Skin epidermis (tissue), 12 donors: ENCODE results near the gene SERPINF2.
"Not testable (repeated sequence)": the region's sequence is repeated elsewhere in the genome, so short reads cannot be mapped to it uniquely, and the experiment has no call there.

Experiments used
- H3K27ac ChIP-seq, 21 experiments: fragments of 200-600 bp; sonication (generic) in 11 of 21; one replicate each; pipeline ENCODE4 v1.5.0; 2020; ENCODE audit warnings: mild to moderate bottlenecking in 3 of 21, inconsistent platforms in 2 of 21, moderate library complexity in 2 of 21
- H3K4me3 ChIP-seq, 7 experiments: fragments of 200-600 bp; sonication (generic) in 2 of 7; one replicate each; pipeline ENCODE4 v1.5.0; 2020; ENCODE audit warnings: inconsistent platforms in 2 of 7, mild to moderate bottlenecking in 2 of 7, moderate library complexity in 1 of 7

The SERPINF2 gene

DNA sequence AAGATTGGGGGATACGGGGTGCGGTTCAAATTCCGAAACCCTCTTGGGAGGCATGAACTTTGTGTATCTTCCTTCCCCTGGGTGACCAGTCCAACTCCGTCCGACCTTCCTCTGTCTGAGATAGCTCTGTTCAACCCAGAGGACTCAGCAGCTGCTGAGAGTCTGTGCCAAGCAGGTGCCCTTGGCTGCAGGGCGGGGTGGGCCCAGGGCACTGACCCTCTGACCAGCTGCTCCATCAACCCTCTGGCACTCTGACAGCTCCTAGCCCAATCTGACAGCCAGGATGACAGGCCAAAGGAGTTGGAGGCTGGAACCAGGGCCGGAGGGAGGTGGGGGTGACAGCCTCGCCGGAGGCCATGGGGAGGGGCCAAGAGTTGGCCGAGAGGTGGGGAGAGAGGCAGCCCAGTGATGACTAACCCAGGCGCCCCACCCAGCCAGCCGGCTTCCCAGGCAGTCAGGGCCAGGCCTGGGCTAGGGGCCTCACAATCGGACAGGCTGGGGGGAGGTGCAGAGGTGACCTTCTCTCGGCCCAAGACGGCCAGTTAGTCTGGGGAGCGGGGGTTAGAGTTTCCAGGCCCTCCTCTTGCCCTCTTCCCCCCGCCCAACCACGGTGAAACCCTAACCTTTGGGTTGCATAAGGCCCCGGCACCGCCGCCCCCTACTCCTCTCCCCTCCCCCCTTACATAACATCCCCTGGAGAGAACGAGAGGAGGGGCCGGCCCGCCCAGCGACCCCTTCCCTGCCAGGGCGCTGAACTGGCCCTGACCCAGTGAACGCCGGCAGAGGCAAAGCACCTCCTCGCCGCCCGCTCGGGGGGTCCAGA lies 27.5 kb upstream of the SERPINF2 start:
- H3K4me3 ChIP-seq = peak overlapping the region; percentile 75 to 100 (median 90)
- peak overlapping the region; percentile 90 to 100 (median 98) for H3K27ac ChIP-seq

DNA sequence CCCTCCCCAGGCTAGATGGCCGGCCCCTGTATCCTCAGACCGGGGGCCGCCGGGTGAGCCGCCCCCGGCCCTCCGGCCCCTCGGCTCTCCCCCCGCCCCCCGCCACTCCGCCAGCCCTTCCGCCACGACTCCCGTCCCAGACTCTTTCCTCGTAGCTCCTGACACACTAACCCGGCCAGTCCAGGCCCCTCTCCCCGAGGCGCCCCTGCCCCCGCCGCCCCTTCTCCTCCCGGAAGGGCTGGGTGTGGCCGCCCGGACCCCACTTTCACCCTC lies 26.9 kb upstream of the SERPINF2 start:
- Histone ChIP-seq H3K4me3 (peak overlapping the region; percentile 75 to 100 (median 90)), H3K27ac (peak overlapping the region; percentile 90 to 100 (median 98))

DNA sequence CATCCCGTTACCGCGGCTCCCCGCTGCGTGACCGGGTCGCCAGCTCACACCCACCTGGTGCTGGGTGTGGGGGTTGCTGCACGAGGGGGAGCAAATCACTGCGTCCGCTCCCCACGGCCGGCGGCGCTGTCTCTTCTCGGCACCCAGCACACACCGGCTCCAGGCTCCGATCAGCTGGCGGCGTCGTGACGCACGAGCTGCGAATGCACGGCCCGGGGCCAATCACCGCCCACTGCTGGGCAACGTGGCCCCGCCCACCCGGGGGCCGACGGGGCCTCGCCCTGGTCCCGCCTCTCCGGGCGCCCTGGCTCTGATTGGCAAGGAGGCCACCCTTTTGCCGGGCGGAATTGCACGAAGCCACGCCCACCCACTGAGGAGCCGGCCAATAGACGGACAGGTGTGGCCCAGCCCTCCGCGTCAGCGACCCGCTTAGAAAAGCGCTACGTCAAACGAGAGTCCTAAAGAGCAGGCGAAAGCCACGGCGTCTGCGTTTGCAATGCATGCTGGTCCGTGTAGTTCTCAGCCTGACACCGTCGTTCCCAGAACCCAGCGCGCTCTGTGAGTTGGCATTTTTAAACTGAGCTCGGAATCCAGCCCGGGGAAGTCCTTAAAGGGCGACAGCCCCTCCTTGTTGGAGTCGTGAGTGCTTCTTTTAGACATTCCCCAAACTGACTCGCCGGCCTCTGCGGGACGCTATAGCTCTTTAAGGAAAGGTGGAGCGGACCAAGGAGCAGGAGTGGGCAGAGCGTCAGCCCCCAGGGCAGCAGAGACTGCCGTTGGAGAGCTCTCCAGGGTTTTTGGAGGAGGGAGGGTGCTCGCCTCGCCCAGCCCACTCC lies 26.4 kb upstream of the SERPINF2 start:
- Histone ChIP-seq H3K27ac (peak overlapping the region; percentile 94 to 100 (median 98)), H3K4me3 (peak overlapping the region; percentile 75 to 100 (median 90))

DNA sequence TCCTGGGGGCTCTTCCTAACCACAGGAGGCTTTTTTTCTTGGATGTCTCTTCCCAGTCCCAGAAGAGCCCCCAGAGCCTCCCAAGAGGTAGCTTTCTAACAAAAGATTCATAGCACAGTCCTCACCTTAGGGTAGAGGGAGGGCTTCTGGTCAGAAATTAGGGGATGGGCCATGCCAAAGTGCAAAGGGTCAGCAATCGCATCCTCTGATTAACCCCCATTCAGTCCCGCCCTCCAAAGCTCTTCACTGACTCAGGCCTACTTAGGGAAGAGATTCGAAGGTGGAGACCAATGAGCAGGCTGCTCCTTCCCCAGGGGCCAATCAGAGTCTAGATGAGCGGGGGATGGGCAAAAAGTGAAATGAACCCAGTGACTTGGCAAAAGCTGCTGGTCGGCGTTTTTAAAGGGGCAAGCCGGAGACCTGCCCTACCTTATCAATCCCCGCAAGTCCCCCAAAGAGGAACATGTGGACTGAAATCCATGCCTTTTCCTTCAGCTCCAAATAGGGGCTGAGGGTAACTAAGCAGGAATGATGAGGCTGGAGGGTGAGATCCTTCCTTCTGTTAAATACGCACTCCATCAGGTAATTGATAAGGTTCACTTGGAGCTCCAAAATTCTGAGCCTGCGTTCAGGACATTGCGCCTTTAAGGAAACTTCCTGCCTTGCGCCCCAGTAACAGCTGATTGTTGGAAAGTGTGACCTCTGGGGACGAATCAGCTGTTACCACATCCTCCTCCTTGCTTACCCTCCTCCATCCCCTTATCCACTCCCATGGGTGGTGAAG lies 25.6 kb upstream of the SERPINF2 start:
- Histone ChIP-seq H3K4me3 (peak overlapping the region; percentile 47 to 100 (median 53)), H3K27ac (peak overlapping the region; percentile 67 to 100 (median 98))

DNA sequence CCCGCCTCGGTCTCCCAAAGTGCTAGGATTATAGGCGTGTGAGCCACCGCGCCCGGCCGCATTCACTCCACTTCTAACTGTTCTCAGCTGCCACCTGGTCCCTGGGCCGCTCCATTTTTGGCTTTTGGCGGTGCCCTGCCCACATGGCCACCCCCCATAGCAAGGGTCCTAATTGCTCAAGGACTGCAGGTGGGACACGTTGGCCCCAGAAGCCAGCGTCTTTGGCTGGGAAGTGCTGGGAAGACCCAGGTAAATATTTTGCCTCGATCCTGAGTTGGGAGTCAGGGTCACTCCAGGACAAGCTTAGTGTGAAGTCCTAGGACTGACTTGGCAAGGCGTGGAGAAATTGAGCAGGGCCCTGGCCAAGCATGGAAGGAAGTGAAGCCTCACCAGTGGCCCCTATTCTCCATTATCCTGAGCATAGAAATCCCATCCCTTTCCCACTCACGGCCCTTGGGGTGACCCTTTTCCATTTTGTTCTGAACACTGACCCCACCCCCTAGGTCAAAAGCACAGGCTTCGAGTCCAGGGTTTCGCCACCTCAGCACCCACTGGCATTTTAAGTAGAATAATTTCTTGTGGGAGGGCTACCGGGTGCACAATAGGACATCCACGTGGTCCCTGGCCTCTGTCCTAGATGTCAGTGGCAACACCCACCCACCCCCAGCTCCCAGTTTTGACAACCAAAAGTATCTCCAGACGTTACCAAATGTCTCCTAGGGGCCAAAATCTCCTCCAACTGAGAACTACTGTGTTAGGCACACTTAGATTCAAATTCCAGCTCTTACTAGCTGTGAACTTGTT lies 24.1 kb upstream of the SERPINF2 start:
- Histone ChIP-seq H3K27ac (peak overlapping the region in 18 of 21 experiments; percentile 91 to 100 (median 98)), H3K4me3 (no peak overlapping the region)

DNA sequence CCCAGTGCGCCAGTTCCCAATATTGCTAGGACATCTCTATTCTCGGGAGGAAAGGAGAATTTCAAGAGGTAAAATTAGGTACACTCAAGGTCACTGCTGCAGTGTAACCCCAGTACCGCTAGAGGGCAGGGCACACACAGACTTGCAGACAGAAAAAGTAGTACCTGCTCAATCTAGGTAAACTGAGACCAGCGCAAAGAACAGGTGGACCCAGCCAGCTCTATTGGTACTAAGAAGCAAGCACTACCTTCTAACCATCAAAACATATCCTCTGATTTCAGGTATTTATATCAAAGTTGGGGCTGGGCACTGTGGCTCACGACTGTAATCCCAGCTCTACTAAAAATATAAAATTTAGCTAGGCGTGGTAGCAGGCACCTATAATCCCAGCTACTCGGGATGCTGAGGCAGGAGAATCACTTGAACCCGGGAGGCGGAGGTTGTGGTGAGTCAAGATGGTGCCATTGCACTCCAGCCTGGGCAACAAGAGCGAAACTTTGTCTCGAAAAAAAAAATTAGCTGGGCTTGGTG lies 21.8 kb upstream of the SERPINF2 start:
- no peak overlapping the region for H3K4me3 ChIP-seq
- peak overlapping the region in 9 of 21 experiments; percentile 18 to 98 (median 87) for H3K27ac ChIP-seq

DNA sequence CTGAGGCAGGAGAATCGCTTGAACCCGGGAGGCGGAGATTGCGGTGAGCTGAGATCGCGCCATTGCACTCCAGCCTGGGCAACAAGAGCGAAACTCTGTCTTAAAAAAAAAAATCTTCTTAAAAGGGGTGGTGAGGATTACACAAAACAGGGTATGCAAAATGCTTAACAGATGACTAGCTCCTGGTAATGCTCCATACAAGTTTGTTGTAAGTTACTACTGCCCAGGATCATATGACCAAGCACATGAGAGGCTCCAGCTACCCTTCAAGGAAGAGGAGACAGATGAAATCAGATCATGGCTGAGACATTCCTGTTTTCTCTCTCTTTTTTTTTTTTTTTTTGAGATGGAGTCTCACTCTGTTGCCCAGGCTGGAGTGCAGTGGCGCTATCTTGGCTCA lies 20.6 kb upstream of the SERPINF2 start:
- H3K27ac ChIP-seq = peak overlapping the region in 19 of 21 experiments; percentile 13 to 98 (median 86)

DNA sequence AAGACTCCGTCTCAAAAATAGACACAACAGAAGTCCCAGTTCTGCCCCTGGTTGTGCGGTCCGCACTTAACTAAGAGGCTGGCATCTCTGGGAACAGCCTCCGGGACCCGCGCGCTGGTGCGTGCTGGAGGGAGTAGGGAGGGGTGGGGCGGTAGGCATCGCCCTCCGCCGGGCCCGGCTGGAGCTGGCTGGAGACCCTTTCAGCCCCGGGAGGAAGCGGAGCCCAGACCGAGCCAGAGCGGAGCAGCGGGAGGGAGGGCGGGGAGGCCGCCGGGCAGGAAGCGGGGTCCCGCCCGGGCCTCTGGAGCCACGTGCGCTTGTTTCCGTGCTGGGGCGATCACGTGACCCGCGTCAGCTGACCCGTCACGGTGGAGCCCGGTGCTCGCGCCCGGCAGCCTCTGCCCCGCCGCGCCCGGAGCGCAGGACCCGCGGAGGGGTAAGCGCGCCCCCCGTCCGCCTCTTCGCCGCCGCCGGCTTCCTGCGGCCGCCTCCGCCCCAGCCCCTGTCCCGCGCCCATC lies 18.3 kb upstream of the SERPINF2 start, which contains the start of gene WDR81:
TSS of gene WDR81 (plus strand) at position 354 of the 518 bp plus-strand sequence. CDS start 256 bp downstream, outside the sequence.
- Histone ChIP-seq H3K4me3 (peak within 1 kb of the TSS; percentile 48 to 94 (median 62)), H3K27ac (peak within 1 kb of the TSS; percentile 75 to 98 (median 90))

More for the DNA sequence above, 20.6 kb upstream of the SERPINF2 start:
- H3K4me3 ChIP-seq = not testable (repeated sequence)

DNA sequence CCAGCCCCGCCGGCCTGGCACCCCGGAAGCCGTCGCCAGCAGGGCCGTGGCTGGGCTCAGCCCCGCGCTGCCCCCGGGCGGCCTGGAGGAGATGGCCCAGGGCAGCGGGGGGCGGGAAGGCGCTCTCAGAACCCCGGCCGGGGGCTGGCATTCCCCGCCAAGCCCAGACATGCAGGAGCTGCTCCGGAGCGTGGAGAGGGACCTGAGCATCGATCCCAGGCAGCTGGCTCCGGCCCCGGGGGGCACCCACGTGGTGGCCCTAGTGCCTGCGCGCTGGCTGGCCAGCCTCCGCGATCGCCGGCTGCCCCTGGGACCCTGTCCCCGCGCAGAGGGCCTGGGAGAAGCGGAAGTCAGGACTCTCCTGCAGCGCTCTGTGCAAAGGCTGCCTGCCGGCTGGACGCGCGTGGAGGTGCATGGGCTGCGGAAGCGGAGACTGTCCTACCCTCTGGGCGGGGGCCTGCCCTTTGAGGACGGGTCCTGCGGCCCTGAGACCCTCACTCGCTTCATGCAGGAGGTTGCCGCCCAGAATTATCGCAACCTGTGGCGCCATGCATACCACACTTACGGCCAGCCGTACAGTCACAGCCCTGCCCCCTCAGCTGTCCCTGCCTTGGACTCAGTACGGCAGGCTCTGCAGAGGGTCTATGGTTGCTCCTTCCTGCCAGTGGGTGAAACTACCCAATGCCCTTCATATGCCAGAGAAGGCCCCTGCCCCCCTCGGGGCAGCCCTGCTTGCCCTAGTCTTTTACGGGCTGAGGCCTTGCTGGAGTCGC lies 17.6 kb upstream of the SERPINF2 start:
- Histone ChIP-seq H3K27ac (peak overlapping the region; percentile 75 to 98 (median 90)), H3K4me3 (peak overlapping the region; percentile 48 to 94 (median 62))

DNA sequence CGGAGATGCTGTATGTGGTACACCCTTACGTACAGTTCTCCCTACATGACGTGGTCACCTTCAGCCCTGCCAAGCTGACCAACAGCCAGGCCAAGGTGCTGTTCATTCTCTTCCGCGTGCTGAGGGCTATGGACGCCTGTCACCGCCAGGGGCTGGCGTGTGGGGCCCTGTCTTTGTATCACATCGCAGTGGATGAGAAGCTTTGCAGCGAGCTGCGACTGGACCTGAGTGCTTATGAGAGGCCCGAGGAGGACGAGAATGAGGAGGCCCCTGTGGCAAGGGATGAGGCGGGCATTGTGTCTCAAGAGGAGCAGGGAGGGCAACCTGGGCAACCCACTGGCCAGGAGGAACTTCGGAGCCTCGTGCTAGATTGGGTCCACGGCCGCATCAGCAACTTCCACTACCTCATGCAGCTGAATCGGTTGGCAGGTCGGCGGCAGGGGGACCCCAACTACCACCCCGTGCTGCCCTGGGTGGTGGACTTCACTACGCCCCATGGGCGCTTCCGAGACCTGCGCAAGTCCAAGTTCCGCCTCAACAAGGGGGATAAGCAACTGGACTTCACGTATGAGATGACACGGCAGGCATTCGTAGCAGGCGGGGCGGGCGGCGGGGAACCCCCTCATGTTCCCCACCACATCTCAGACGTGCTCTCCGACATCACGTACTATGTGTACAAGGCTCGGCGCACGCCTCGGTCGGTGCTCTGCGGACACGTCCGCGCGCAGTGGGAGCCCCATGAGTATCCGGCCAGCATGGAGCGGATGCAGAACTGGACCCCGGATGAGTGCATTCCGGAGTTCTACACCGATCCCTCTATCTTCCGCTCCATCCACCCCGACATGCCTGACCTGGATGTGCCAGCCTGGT lies 16.8 kb upstream of the SERPINF2 start:
- Histone ChIP-seq H3K27ac (peak overlapping the region in 13 of 21 experiments; percentile 84 to 98 (median 90)), H3K4me3 (peak overlapping the region in 6 of 7 experiments; percentile 57 to 94 (median 63))

DNA sequence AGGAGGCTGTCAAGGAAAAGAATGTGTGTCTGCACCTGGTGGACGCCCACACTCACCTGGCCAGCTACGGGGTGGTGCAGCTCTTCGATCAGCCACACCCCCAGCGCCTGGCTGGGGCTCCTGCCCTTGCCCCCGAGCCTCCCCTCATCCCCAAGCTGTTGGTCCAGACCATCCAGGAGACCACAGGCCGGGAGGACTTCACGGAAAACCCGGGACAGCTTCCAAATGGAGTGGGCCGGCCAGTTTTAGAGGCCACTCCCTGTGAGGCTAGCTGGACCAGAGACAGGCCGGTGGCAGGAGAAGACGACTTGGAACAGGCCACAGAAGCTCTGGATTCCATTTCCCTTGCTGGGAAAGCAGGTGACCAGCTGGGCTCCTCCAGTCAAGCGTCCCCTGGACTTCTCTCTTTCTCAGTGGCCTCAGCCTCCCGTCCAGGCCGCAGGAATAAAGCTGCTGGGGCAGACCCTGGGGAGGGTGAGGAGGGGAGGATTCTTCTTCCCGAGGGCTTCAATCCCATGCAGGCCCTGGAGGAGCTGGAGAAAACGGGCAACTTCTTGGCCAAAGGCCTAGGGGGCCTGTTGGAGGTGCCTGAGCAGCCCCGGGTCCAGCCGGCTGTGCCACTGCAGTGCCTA lies 15.9 kb upstream of the SERPINF2 start:
- H3K4me3 ChIP-seq = no peak overlapping the region
- H3K27ac ChIP-seq = peak overlapping the region in 2 of 21 experiments; percentile 11 to 29

DNA sequence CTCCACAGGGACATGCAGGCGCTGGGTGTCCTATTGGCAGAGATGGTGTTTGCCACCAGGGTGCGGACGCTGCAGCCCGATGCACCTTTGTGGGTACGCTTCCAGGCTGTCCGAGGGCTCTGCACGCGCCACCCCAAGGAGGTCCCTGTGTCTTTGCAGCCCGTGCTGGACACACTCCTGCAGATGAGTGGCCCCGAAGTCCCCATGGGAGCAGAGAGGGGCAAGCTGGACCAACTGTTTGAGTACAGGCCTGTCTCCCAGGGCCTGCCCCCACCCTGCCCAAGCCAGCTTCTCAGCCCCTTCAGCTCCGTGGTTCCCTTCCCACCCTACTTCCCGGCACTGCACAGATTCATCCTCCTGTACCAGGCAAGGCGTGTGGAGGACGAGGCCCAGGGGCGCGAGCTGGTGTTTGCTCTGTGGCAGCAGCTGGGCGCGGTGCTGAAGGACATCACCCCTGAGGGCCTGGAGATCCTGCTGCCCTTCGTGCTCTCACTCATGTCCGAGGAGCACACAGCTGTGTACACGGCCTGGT lies 15.3 kb upstream of the SERPINF2 start:
- Histone ChIP-seq H3K4me3 (no peak overlapping the region), H3K27ac (peak overlapping the region in 2 of 21 experiments; percentile 11 to 25)

DNA sequence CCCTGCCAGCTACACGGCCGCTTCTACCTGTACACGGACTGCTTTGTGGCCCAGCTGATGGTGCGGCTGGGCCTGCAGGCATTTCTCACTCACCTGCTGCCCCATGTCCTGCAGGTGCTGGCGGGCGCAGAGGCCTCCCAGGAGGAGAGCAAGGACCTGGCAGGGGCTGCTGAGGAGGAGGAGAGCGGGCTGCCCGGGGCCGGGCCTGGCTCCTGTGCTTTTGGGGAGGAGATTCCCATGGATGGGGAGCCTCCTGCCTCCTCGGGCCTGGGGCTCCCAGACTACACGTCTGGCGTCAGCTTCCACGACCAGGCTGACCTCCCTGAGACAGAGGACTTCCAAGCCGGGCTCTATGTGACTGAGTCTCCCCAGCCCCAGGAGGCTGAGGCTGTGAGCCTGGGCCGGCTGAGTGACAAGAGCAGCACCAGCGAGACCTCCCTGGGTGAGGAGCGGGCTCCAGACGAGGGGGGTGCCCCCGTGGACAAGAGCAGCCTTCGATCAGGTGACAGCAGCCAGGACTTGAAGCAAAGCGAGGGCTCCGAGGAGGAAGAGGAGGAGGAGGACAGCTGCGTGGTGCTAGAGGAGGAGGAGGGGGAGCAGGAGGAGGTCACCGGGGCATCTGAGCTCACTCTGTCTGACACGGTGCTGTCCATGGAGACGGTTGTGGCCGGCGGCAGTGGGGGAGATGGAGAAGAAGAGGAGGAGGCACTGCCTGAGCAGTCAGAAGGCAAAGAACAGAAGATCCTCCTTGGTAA lies 14.6 kb upstream of the SERPINF2 start:
- H3K4me3 ChIP-seq = no peak overlapping the region

DNA sequence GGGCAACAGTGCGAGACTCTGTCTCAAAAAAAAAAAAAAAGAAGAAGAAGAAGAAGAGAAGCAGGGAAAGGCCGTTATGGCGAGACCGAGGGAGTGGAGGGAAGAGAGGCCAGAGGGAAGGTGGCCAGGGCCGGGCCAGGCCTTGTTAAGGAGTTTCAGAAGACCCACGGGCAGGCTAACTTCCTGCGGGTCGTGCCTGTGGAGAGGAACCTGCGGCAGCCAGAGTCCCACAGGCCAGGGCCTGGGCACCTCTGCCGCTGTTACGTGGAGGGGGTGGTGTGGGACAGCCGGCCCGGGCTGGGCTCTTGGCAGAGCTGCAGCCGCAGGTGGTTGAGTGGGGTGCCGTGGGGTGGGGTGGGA lies 12.7 kb upstream of the SERPINF2 start:
- peak overlapping the region in 1 of 7 experiments; percentile 1 for H3K4me3 ChIP-seq

More for the DNA sequence above, 14.6 kb upstream of the SERPINF2 start:
- peak overlapping the region in 2 of 21 experiments; percentile 25 to 43 for H3K27ac ChIP-seq

More for the DNA sequence above, 12.7 kb upstream of the SERPINF2 start:
- peak overlapping the region in 15 of 21 experiments; percentile 11 to 88 (median 74) for H3K27ac ChIP-seq
